ENCODE measurements around the gene KRT77.

- no peak for TF ChIP-seq BHLHE40 (IDR thresholded peaks at IDR 0.05; ENCODE audit: borderline replicate concordance)
- no peak for TF ChIP-seq SP1 (IDR thresholded peaks at IDR 0.05)
- TF ChIP-seq SUZ12 (IDR thresholded peaks at IDR 0.05) = no peak
- TF ChIP-seq LEF1 (IDR thresholded peaks at IDR 0.05; ENCODE audit: borderline replicate concordance) = no peak
- no peak for TF ChIP-seq FOXM1 (IDR thresholded peaks at IDR 0.05; ENCODE audit: borderline replicate concordance)
- no peak for TF ChIP-seq ZNF384 (IDR thresholded peaks at IDR 0.05)
- TF ChIP-seq FOXA1 (IDR thresholded peaks at IDR 0.05) = no peak
- no peak for TF ChIP-seq FOXK2 (IDR thresholded peaks at IDR 0.05)
- no peak for TF ChIP-seq ARNT (IDR thresholded peaks at IDR 0.05)
- no peak for TF ChIP-seq HDGF (IDR thresholded peaks at IDR 0.05; ENCODE audit: borderline replicate concordance)
- TF ChIP-seq L3MBTL2 (conservative IDR thresholded peaks at IDR 0.05) = no peak
Observed at GRCh38 chr12:52651726-52652261, 51.5 kb downstream of the KRT77 start, which contains the start of gene KRT2.
